ENCODE results near the gene FGL2.
"Not testable (repeated sequence)": the region's sequence is repeated elsewhere in the genome, so short reads cannot be mapped to it uniquely, and the experiment has no call there.

The FGL2 gene

DNA sequence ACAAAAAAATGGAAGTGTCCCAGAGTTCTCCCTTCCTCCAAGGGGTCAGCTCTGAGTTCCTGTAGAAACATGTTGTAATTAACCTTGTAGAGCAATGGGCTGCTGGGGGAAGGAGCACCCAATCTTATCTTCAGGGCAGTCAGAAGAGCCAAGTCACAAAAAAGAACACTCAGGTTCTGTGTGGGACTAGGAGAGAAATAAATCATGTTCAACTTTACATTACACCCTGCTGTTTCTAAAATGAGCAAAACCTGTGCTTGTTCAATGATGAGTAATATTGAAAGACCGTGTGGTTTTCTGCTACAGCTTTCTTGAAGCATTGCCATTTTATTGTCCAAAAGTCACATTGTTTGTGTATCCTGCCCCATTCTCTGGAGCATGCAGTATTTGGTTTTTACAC lies 42.6 kb downstream of the FGL2 start:
- not testable (repeated sequence) for DNase-seq (ENCODE audit: low spot score)

DNA sequence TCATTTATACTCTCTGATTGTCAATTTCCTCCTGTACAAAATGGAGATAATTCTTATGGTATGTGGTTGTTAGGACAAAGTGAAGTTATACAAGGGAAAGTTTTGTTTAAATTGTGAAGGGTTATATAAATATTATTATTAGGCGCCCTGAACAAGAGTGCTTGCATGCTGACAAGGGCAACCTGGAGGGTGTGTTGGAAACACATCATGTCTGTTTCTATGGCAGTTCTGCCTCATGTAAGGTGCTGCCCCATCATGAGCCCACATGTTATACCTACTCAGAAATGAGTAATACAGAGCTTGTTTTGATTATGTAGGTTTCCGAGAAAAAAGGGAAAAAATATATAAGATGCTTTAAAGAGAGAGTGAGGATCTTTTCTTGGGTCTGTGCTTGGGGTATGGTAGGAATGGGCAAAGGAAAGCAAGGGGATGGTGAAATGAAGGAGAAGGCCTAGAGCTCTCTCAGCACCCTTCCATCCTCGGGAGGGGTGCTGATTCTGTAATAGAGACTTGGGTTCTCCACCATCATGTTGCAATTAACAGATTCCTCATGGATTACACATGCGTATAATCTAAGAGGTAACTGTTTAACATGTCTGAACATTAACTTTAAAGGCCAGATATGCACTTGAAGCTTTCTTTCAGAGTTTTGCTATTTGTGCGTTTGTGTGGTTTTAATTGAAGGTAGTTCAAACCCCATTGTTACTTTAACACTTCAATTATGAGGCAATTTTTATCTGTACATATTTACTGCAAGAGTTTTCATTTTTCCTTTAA lies 43.8 kb downstream of the FGL2 start:
- peak; percentile 49 for DNase-seq (ENCODE audit: low spot score)

DNA sequence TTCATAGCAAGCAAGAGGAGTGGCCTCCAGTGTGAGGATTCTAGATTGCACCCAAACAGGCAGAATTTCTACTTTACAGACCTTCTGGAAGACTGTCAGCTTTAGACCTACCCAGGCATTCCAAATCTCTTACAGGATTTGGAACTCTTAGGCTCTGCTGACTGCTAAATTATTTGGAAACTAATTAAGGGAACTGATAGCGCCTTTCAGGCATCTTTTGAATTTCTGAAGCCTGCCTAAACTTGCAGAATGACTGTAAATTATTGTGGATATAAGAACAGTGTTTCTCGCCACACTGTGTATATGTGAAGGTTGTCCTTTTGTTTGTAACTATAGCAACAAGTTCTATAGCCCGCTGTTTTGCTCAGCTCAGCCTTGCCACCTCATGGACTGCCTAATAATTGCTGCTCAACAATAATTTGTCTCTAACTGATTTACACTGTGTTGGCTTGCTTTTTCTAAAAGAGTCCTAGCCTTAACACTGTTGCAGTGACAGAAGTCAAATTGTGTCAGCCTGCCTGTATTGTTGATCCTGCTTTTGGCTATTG lies 44.6 kb downstream of the FGL2 start:
- DNase-seq (ENCODE audit: low spot score): not testable (repeated sequence)

DNA sequence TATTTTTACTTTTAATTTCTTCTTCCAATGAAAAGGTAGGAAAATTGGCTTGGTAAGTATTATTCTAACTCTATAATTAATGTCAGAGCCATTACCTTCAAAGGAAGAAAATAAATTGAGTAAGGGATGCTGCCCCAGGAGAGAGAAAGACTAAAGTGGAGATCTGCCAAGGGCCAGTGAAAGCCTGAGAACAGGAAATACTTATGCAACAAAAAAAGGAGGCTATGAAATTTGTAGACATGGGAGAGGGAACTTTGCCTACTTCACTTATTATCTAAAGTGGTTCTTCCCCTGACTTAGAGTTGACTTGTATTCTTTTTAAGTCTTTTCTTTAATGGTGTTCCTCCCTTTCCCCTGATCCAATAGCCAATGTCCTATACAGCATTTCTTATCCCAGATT lies 47.4 kb downstream of the FGL2 start:
- DNase-seq (ENCODE audit: low spot score): not testable (repeated sequence)
